ENCODE data around the gene LRRC23.
A peak's percentile ranks its signal among the peaks of the same experiment; 100 is the strongest.

LRRC23 gene

DNA sequence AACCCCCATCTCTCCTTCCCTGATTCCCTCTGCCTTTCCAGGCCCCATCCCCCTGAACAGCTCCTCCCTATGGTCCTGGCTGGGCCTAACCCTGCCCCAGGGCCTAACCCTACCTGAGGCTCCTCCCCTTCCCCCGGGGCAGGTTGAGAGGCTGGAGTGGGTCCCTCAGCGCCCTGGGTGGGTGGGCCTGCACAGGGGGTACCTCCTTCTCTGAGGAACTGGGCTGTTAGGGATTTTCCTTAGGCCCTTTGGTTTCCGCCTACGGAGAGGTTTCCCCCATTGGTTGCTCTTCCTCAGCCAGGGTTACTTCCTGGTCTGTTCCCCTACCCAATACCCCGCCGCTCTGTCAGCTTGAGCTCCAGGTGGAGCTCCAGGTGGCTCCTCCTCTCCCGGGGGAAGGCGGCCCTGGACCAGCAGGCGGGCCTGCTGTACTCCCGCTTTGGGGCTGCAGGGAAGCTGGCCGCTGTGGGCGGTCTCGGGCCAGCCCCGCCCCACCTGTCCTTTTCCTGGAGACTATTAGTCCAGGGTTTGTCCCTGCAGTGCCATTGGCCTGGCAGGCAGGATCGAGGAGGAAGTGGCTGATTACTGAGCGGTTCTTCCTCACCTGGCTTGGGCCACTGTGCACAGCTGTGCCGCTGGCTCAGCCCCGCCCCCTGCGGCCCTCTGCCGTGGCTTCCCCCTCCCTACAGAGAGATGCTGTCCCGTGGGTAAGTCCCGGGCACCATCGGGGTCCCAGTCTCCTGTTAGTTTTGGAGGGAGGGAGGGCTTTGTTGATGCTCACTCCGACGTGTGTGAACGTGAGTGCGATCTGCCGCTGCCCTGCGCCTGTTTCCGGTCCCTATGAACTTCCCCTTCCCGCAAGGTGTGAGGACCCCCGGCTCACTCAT is 41.7 kb downstream of the LRRC23 start:
- DNase-seq = no peak

DNA sequence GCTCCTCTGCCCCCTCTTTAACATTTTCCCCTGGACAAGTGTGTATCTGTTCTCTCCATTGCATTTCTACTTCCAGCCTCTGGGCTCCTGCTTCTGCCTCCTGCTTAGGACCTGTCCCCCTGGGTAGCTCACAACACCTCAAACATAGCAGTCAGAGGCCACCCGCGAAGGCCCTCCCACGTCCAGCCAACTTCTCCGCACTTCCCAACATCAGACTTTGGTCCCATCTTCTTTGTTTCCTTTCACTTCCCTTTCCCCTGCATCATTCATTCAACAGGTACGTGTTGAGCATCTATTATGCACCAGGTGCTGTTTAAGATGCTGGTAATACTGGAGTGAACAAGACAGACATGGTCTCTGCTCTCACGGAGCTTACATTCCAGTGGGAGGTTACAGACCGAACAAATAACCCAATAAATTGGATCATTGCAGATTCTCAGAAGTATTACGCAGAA is 42.3 kb downstream of the LRRC23 start:
- DNase-seq = no peak

DNA sequence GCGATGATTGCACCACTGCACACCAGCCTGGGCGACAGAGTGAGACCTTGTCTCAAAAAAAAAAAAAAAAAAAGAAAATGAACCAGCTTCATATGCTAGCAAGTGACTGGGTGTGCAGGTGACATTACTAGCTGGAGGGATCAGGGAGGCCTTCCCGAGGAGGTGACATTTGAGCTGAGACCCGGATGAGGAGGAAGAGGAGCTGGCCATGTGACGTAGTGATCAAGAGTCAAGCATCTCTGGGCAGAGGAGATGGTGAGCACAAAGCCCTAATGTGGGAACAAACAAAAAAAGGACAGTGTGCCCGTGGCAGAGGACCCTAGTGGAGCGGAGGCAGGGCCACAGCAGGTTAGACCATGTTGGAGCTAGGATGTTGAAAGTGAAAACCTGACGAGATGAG is 43.0 kb downstream of the LRRC23 start:
- no peak for DNase-seq

DNA sequence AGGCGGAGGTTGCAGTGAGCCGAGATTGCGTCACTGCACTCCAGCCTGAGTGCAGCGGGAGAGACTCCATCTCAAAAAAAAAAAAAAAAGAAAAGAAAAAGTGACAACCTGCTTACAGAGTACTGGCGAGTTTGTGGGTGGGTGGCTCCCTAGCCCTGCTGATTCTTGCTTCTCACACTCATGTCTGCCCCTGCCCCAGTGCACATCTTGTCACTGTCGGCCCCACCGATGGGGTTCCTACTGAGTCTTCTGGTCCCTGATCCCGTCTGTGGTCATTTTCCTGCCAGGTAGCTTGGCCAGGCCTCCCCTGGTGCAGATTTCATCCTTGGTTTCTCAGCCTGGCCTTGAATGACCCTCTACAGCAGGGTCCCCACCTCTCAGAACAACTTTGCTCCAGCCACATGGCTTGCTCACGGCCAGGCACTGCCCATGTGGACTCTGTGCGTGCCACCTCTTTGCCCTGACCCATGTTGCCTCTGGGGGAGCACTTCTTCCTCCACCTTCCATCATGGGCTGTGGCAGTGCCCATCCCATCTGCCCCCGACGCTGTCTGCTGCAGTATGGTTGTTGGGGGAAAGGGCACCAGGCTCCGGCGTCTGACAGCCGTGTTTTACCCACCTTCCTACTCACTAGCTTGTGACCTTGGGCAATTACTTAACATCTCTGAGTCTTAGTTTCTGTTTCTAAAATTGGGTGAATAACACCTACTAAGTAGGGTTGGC is 44.4 kb downstream of the LRRC23 start:
- DNase-seq = no peak

DNA sequence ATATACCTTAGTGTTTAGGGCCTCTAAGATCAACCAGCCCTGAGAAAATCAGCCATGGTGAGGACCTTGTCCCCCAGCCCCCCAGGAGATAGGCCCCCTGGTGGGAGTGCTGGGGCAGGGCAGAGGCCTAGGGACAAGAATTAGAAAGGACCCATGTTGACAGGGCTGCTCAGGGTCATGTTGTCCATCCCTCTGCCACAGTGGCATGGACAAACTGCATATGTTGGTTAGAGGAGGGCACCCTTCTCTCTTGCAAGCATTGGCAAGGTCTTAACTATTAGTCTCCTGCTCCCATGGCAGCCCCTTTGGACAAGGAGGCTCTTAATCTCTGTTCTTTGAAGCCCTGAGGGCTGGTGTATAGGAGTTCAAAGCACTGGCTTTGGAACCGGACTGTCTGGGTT is 45.8 kb downstream of the LRRC23 start:
- peak in 1 of 2 experiments; percentile 4 for DNase-seq

DNA sequence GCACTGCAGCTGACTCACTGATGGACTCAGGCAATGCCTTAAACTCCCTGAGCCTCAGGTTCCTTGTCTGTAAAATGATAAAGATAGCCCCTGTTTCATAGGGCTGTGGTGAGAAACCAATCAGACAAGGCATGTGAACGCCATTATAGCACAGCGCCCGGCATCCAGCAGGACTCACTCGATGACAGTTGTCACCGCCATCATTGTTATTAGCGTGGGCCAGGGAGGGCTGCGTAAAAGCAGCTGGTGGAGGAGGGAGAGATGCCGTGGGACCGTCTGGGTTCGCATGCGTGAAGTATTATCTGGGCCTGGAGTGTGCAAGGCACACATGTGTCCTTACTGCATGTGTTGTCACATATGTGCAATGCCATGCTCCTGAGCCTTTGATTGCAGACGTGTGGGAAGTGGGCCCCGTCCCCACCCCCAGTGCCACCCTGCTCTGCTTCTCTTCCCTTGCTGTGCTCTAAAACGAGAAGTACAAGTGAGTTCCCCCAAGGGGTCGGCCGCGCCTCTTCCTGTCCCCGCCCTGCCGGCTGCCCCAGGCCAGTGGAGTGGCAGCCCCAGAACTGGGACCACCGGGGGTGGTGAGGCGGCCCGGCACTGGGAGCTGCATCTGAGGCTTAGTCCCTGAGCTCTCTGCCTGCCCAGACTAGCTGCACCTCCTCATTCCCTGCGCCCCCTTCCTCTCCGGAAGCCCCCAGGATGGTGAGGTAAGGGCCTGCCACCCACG is 46.4 kb downstream of the LRRC23 start, which contains the start of gene PTPN6:
Gene PTPN6, plus strand, starts transcription at position 546 of the 730 bp plus-strand sequence. Its CDS starts 157 bp downstream, at position 703.
- DNase-seq = peak; percentile 54 to 73

DNA sequence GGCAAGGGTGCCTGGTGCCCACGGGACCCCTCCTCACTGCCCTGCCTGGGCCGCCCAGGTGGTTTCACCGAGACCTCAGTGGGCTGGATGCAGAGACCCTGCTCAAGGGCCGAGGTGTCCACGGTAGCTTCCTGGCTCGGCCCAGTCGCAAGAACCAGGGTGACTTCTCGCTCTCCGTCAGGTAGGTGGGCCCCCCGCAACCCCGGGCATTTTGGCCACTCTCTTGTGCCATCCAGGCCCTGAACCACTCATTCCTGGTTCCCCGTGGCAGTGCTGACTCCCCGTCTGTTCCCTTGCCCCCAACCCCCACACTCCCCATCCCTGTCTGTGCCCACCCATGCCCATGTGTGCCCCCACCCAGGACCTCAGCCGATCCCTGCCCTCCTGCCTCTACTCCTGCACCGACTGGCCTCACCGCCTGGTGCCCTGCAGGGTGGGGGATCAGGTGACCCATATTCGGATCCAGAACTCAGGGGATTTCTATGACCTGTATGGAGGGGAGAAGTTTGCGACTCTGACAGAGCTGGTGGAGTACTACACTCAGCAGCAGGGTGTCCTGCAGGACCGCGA is 47.0 kb downstream of the LRRC23 start:
- DNase-seq = no peak

DNA sequence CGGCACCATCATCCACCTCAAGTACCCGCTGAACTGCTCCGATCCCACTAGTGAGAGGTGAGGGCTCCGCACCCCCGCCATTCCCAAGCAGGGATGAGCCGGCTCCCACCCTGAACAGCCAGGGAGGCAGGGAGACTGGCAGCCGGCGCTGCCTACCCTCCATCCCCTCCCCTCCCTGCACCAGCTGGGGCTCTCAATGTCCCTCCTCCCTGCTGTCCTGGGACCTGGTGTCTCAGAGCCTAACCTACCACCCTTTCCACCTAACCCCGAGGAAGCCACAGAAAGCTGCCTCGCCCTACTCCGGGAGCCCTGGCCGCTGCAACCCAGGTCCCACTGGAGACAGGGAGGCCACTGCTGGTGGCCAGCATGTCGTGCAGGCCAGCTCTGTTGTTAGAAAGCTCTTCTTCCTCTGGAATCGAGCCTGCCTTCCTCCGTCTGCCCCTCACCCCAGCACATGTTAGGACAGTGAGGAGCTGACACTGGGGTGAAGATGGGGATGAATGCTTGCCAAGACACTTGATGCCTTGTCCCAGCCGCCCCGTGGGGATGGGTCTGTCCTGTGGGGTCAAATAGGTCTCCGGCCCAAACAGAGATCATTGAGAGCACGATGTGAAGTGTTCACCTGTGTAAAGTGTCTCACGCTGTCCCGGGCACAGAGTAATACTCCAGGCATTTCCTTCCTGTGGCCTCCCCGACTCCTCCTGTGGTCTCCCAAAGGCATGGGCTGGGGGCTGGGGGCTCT is 47.7 kb downstream of the LRRC23 start:
- no peak for DNase-seq

DNA sequence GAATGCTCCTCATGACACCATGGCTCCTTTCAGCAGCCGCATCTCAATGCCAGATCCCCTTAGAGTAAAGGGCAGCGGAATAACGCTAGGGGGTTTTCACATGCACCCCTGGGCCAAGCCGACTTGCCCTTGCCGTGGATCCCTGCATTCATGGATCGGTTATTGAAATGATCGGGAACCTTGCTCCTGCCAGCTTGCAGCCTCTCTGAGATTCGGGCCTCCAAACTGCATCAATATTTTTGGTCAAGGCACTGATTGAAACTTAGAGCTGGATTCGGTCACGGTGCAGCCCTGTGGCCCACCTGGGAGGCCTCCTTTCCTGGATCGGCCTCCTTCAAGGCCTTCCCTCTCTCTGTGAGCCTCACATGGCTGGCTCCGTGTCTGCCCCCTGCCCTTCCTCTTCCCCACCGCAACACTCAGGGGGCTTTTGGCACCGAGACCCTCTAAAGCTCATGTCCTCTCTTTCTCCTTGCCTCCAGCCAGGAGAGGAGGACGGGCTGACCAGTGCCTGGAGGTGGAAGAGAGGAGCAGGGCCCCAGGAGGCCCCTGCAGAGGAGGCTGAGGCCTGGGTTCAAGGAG is 48.3 kb downstream of the LRRC23 start:
- DNase-seq = no peak

DNA sequence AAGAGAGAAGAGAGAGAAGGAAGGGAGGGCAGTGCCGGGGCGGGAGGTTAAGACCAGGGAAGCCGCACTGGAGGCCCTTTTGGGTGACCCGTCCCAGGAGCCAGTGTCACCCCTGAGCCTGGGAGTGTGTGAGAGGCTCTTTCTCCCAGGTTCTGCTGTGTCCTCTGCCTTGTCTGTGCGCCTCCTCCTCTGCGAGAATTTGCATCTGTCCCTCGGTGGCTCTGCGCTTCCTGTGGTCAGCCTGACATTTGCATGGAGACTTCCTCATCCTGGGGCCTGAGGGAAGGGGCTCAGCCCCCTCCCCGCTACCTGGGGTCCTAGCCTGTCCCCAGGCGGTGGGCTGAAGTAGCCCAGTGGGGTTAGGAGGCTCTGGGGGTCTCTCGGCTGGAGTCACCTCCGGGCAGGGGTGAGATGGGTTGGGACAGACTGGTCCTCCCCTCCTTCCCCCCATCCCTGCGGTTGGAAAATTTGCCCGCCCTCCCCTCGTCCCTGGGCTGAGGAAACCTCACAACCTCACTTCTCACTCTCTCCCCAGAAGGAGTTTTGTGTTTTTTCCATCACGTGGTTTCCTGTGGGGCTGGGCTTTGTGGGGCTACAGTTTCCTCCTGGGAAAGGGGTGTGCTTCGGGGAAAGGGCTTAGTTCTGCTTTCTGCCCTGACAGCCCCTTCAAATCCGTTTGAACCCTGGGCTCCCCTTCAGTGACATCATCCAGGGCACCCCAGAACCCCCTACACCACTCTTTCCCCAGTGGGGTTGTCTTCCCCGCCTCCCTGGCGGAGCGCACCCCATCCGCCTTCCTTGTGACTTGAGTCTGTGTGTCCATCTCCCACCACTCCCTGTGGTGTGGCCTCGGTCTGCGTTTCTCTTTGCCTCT is 49.1 kb downstream of the LRRC23 start:
- DNase-seq = peak; percentile 82 to 87

DNA sequence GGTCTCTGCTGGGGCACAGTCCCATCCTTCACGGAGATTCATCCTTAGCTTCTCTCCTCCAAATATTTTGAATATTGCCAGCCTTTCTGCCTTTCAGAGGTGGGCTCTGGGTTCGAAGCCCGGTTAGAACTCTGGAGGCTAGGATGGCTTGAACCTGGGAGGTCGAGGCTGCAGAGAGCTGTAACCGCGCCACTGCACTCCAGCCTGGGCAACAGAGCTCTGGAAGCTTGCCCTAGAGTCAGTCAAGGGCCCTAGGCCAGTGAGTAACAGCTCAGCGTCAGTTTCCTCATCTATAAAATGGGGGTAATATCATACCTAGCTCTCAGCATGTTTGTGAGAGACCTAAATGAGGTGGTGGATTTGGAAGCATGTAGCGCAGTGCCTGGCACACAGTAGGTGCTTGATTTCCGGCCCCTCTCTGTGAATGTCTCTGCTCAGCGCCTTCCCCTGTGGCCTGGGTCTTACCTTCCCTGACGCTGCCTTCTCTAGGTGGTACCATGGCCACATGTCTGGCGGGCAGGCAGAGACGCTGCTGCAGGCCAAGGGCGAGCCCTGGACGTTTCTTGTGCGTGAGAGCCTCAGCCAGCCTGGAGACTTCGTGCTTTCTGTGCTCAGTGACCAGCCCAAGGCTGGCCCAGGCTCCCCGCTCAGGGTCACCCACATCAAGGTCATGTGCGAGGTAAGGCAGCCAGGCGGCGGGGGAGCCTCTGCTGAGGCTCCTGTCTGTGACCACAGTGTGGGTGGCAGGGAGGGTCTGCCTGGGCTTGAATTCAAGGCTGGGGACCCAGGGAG is 49.9 kb downstream of the LRRC23 start:
- DNase-seq = no peak

DNA sequence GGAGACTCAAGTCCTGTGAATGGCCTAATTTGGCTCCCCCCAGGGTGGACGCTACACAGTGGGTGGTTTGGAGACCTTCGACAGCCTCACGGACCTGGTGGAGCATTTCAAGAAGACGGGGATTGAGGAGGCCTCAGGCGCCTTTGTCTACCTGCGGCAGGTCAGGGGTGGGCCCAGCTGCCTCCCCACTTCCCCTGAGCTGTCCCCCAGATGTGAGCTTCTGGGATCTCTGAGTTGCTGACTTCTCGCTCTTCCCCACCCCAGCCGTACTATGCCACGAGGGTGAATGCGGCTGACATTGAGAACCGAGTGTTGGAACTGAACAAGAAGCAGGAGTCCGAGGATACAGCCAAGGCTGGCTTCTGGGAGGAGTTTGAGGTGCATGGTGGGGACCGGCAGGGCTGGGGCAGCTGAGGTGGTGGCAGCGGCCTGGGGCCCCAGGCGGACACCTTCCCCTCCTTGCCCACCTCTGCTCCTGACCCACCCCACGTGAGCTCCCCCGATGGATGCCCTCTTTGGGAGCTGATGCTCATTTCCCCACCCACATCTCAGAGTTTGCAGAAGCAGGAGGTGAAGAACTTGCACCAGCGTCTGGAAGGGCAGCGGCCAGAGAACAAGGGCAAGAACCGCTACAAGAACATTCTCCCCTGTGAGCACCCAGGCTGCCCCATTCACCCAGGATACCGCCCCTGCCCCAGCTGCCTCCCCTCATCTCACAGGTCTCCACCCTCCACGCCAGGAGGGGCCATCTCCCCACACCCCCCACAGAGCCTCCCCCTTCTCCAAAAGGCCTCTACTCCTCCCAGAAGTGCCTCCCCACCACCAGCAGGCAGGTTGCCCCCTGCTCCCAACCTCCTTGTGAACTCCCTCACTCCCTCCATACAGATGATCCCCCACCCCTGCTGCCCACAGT is 50.7 kb downstream of the LRRC23 start:
- no peak for DNase-seq

DNA sequence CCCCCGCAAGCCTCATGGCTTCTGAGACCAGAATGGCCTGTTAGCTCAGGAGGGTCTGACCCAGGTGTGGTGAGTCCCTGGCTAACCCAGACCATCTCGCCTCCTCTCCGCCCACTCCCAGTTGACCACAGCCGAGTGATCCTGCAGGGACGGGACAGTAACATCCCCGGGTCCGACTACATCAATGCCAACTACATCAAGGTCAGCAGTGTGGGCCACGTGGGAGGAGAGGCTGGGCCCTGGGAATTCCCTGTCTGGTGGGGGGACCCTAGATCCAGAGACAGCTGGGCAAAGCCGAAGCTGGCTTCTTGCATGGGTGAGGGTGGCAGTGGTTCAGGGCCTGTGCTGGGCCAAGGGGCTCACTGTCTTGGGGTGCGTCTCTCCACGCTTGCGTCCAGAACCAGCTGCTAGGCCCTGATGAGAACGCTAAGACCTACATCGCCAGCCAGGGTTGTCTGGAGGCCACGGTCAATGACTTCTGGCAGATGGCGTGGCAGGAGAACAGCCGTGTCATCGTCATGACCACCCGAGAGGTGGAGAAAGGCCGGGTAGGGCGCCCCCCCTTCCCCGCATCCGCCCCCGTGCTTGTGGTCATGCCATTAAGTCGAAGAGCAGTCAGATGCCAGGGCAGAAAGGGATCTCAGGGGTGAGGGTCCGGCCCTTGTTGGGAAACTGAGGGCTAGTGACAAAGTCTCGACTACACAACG is 51.6 kb downstream of the LRRC23 start:
- DNase-seq = no peak

DNA sequence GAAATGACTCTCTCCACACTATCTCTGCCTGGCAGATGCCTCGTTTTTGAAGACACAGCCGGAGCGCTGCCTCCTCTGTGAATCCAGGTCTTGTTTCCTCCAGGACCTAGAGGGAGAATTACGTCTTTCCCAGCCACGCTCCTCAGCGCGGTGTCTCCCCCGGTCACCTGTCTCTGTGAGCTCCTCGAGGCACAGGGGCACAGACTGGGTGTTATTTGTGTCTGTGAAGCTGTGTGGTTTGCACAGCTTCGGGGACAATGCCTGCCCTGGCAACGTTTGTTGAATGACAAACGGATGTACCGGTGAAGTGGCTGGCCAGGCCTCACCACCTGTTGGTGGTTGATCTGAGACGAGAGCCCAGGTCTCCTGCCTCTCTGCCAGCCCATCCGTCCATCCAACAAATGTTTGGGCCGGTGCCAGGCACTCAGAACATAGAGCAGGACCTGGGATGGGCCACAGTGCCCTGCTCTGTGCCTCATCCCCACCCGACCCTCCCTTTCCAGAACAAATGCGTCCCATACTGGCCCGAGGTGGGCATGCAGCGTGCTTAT is 52.6 kb downstream of the LRRC23 start:
- DNase-seq = no peak

DNA sequence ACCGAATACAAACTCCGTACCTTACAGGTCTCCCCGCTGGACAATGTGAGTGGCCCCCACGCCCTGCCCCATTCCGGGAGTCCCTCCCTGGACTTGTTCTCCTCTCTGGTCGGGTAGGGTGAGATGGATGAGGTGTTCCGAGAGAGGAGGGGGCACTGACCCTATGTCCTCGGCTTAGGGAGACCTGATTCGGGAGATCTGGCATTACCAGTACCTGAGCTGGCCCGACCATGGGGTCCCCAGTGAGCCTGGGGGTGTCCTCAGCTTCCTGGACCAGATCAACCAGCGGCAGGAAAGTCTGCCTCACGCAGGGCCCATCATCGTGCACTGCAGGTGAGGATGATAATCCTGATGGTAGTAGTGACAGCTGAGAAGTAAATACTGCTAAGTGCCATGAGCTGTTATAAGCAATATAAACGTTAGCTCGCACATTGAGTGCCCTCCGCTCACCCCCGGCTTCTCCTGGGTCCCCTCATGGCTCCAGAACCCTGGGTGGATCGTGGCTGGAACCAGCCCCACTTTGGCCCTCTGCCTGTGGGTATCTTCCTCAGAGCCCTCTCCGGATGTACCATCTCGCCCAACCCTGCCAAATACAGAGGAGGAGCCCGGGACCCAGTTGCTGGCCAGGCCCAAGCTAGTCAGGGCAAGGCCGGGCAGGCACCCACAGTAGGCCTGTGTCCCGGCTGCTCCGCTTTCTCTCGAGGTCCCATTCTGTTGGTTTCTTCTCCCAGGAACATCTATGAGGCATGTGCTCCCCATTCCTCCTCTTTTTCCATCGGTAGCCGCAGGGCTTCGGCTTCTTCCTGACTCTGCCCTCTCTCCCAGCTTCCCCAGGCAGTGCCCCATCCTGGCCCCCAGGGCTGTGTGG is 53.4 kb downstream of the LRRC23 start:
- DNase-seq = no peak

DNA sequence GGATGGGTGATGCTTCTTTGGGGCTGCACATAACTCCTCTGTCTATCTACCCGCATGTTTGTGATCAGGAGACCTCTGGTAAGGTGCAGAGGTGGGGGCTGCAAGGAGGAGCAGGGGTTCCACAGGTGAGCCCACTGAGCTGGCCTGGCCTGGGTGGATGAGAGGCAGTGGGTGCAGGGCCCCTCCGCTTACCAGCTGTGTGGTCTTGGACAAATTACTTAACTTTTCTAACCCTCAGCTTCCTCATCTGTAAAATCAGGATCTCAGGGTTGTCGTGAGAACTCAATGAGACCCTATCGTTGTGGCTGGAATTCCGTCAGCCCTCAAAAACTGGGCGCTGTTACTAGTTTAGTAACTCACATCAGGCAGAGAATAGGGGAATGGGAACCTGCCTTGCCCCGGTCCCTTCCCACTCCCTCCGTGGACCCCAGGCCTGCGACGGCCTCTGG is 54.0 kb downstream of the LRRC23 start:
- peak; percentile 28 to 35 for DNase-seq
